GM12878 (cell line): Measurements from ENCODE around the gene FXYD1. TPM values are rescaled to one million over a fixed set of nuclear protein-coding genes. Genes with fewer than 3 reads are reported as not detected.
"Not testable (repeated sequence)": the region's sequence is repeated elsewhere in the genome, so short reads cannot be mapped to it uniquely, and the experiment has no call there.

Experiments
- ATAC-seq: fragments of 200-7000 bp; cut with Tn5 transposase; 3 replicates; pipeline ENCODE4 v1.9.1; 2020; ENCODE audit warnings: mild to moderate bottlenecking, moderate library complexity
- BruUV-seq: library from RNA; stranded (reverse); fragments of 400-500 nt; replicated peaks from 2 replicates; lab custom pipeline; 2021; lab: Mats Ljungman, UMichigan
- CTCF ChIA-PET: fragments of 300-600 bp; sonication (Branson Sonifier 250); formaldehyde crosslinking; extraction: SDS; loops from one replicate; lab custom pipeline; 2021; ENCODE audit warnings: inconsistent platforms; lab: Yijun Ruan, JAX
- POLR2A ChIA-PET: fragments of 350-600 bp; formaldehyde crosslinking; extraction: SDS; loops from one replicate; lab custom pipeline; 2021; ENCODE audit warnings: inconsistent platforms; lab: Charles Lee
- RAD21 ChIA-PET: fragments of 300-600 bp; sonication (Branson Sonifier 250); formaldehyde crosslinking; loops from one replicate; lab custom pipeline; 2023; ENCODE audit warnings: antibody characterized with exemption; ENCODE audit not compliant: unreplicated experiment; lab: Charles Lee
- SMC1A ChIA-PET: fragments of 300-600 bp; sonication (Branson Sonifier 250); formaldehyde crosslinking; loops from one replicate; lab custom pipeline; 2023; ENCODE audit not compliant: unreplicated experiment, uncharacterized antibody; lab: Charles Lee
- DNase-seq: peaks from one replicate; pipeline ENCODE4 v3.0.0-alpha.2; 2011; ENCODE audit warnings: low read depth, low spot score
- FAIRE-seq: peaks from 3 replicates; lab custom pipeline; 2011; peaks lifted over from hg19 to GRCh38; lab: Jason Lieb, UNC
- H2AFZ ChIP-seq: 2 replicates; pipeline ENCODE4 v1.6.0; 2011; ENCODE audit warnings: low read depth, low read length, control low read depth; ENCODE audit not compliant: control insufficient read depth
- H3K27ac ChIP-seq: 2 replicates; pipeline ENCODE4 v1.5.1; 2011; ENCODE audit warnings: control low read depth; ENCODE audit not compliant: control insufficient read depth, insufficient read depth
- H3K27me3 ChIP-seq, 2 experiments: replicated peaks in 1 of 2; 2 replicates each; pipeline versions ENCODE4 v1.6.0 to v1.6.1; 2011; ENCODE audit warnings: low read length in 1 of 2; ENCODE audit not compliant: control insufficient read depth in 2 of 2, insufficient read depth in 2 of 2
- H3K36me3 ChIP-seq, 2 experiments: 2 replicates each; pipeline ENCODE4 v1.5.1; 2011; ENCODE audit warnings: low read length in 1 of 2; ENCODE audit not compliant: control insufficient read depth in 2 of 2, insufficient read depth in 2 of 2
- H3K4me1 ChIP-seq: 2 replicates; pipeline ENCODE4 v1.6.1; 2011; ENCODE audit warnings: mild to moderate bottlenecking, low read length, moderate library complexity, mixed read lengths; ENCODE audit not compliant: control insufficient read depth, insufficient read depth
- H3K4me2 ChIP-seq: 2 replicates; pipeline ENCODE4 v1.6.0; 2011; ENCODE audit warnings: control low read depth; ENCODE audit not compliant: control insufficient read depth, insufficient read depth
- H3K4me3 ChIP-seq: fragments of 200-600 bp; sonication (generic); 2 replicates; pipeline ENCODE4 v1.5.1; 2016
- H3K79me2 ChIP-seq: 2 replicates; pipeline ENCODE4 v1.6.0; 2011; ENCODE audit warnings: low read length; ENCODE audit not compliant: control insufficient read depth, insufficient read depth
- H3K9ac ChIP-seq: 2 replicates; pipeline ENCODE4 v1.8.0; 2011; ENCODE audit warnings: low read length, control low read depth, mixed read lengths; ENCODE audit not compliant: control insufficient read depth, insufficient read depth
- H3K9me3 ChIP-seq: replicated peaks from 3 replicates; pipeline ENCODE4 v1.5.1; 2011; ENCODE audit warnings: mild to moderate bottlenecking, low read length; ENCODE audit not compliant: control insufficient read depth, insufficient read depth
- H4K20me1 ChIP-seq: 2 replicates; pipeline ENCODE4 v1.6.0; 2011; ENCODE audit not compliant: control insufficient read depth, insufficient read depth
- ASH2L ChIP-seq: fragments of 300-600, 200-600 bp; sonication (generic); IDR thresholded peaks from 2 replicates; pipeline ENCODE4 v1.6.1; 2017; ENCODE audit warnings: low read depth, mild to moderate bottlenecking, borderline replicate concordance
- ATF7 ChIP-seq: fragments of 450-650 bp; IDR thresholded peaks from 2 replicates; pipeline ENCODE4 v1.6.1; 2016; ENCODE audit warnings: low read depth, mild to moderate bottlenecking
- ZNF274 ChIP-seq: IDR thresholded peaks from one replicate; pipeline ENCODE4 v1.8.0; 2011; ENCODE audit not compliant: insufficient read length, insufficient read depth
- WGBS: methylation state at CpG from one replicate; pipeline ENCODE4 v1.1.6; 2016; ENCODE audit warnings: low lambda C conversion rate; ENCODE audit not compliant: insufficient replicate concordance, insufficient coverage; ENCODE audit errors: missing lambda C conversion rate; 5-methylcytosine and 5-hydroxymethylcytosine counted together
- in situ Hi-C: fragments of 300-500 bp; cut with MboI; formaldehyde crosslinking; loops from 9 replicates; pipeline ENCODE4 v1.14.3; 2018; ENCODE audit warnings: mixed read lengths
- intact Hi-C: fragments of 100-400 bp; cut with micrococcal nuclease; formaldehyde crosslinking; loops from one replicate; pipeline ENCODE4 v1.14.2; 2022; ENCODE audit not compliant: unreplicated experiment
- polyA plus RNA-seq, 11 experiments: library from polyadenylated mRNA; depleted of rRNA in 4 of 11; unstranded in 6 of 11; stranded (reverse) in 5 of 11; fragments of >200 nt; fragmentation: Nextera tagmentation in 4 of 11; fragmentation: Illumina TruSeq in 1 of 11; extraction: Ambion mirVana in 4 of 11; extraction: Trizol in 1 of 11; gene quantifications; 1 replicate in 1 of 11; 2 replicates in 10 of 11; pipeline versions ENCODE4 v1.2.1 to v1.2.3, GENCODE V29; 2011 to 2016; ENCODE audit warnings: inconsistent platforms in 2 of 11, missing spikeins in 2 of 11, low read depth in 1 of 11
- total RNA-seq, 4 experiments: library from RNA; depleted of rRNA in 3 of 4; stranded (reverse); fragments of >200 nt in 3 of 4; fragmentation: Illumina TruSeq in 1 of 4; extraction: Trizol in 1 of 4; gene quantifications; 2 replicates each; pipeline versions ENCODE4 v1.2.1 to v1.2.3, GENCODE V29; 2013 to 2021

The FXYD1 gene
- total and polyA plus RNA-seq, 10 of the 15 experiments (the other 5 are each of a cell fraction or from before 2014, with no cell fraction given): 0.34 to 1.2 (median 0.49) TPM; not detected in 4

DNA sequence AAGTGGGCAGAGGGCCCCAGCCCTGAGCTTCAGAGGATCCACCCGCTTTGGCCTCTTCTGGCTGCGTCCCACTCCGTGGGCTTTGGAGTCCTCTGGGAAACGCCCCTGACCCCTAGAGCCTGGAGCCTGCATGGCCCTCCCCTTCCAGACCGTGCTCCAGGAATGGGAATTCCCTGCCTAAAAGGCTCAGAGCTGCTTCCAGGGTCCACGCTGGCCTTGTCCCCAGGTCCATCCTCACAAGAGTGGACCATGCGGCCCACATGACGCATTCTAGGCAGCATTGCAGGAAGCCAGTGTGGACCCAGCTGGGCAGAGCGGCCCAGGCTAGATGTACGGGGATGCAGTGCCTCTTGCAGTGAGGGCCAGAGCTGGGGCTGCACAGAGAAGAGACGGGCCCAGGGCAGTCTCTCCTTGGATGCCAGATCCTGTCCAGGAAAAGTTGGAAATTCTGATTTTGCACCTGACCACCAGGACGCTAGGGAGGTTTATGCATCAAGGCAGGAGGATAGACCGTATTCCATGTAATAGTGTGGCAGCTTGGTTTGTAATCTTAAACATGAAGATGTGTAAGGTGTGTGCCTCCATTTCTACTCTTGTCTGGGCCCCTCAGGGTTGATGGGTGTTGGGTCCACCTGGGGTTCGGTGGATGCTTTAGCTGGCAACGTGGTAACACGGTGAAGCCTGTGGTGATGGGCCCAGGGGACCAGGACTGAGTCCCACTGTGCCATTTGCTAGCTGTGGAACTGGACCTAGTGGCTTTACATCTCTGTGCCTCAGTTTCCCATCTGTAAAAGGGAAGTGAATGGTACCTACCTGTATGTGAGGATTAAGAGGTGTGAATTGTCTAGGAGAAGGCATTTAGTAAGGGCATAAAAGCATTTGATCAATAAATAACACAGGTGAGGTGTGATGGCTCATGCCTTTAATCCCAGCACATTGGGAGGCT lies 37.8 kb upstream of the FXYD1 start:
- FAIRE-seq (no peak), DNase-seq (no peak), ATAC-seq (no peak)
- BruUV-seq: no TSS peak
- TF ChIP-seq ATF7: no peak
- no peak for TF ChIP-seq ZNF274
- TF ChIP-seq ASH2L: no peak
- Histone ChIP-seq H3K4me3 (no peak overlapping the region), H3K36me3 (no peaks in the 10 kb centered on the region), H3K27me3 (no peaks in the 10 kb centered on the region; a peak in 1 of 4 replicates), H3K9me3 (no peaks in the 10 kb centered on the region; the same call in 2 of the 3 replicates), H3K9ac (no peak overlapping the region), H3K79me2 (no peaks in the 10 kb centered on the region), H3K27ac (no peak overlapping the region), H3K4me1 (no peaks in the 10 kb centered on the region), H2AFZ (no peak overlapping the region), H4K20me1 (no peaks in the 10 kb centered on the region), H3K4me2 (no peak overlapping the region)
- intact Hi-C loops: no loop called here
- ChIA-PET POLR2A (no interaction called here), SMC1A (interaction anchor here (1.6 kb wide), 1 partner anchor 40 kb away, joined by 3 read pairs; no protein-coding TSS in a partner anchor), CTCF (interaction anchor here (0.8 to 1.4 kb wide), 3 partner anchors 35 to 57 kb away, joined by 3 read pairs; no protein-coding TSS in a partner anchor), RAD21 (no interaction called here)
- WGBS: 32% methylated on average over 16 of the region's 16 CpGs
- in situ Hi-C loops: no loop called here

DNA sequence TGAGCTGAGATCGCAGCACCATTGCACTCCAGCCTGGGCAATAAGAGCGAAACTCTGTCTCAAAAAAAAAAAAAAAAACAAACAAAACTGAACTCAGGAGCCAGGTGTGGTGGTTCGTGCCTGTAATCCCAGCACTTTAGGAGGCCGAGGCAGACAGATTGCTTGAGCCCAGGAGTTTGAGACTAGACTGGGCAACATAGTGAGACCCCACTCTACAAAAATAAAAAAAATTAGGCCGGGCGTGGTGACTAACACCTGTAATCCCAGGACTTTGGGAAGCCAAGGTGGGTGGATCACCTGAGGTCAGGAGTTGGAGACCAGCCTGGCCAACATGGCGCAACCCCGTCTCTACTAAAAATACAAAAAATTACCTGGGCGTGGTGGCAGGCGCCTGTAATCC lies 36.7 kb upstream of the FXYD1 start:
- POLR2A ChIA-PET, H3K36me3 ChIP-seq, H3K27ac ChIP-seq, H4K20me1 ChIP-seq, H3K79me2 ChIP-seq, H2AFZ ChIP-seq, RAD21 ChIA-PET, BruUV-seq, ATAC-seq, H3K4me3 ChIP-seq, in situ Hi-C loops, H3K9ac ChIP-seq, CTCF ChIA-PET, DNase-seq, FAIRE-seq, H3K9me3 ChIP-seq, H3K4me1 ChIP-seq, intact Hi-C loops, H3K27me3 ChIP-seq, SMC1A ChIA-PET, H3K4me2 ChIP-seq: not testable (repeated sequence)
- WGBS: 56% methylated on average over 10 of the region's 10 CpGs

DNA sequence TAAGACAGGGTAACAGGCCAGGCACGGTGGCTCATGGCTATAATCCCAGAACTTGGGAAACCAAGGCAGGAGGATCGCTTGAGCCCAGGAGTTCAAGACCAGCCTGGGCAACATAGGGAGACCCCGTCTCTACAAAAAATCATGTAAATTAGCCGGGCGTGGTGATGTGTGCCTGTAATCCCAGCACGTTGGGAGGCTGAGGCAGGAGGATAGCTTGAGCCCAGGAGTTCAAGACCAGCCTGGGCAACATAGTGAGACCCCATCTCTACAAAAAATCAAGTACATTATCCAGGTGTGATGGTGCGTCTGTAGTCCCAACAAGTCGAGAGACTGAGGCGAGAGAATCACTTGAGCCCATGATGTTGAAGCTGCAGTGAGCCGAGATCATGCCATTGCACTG lies 35.0 kb upstream of the FXYD1 start:
- H3K79me2 ChIP-seq, H3K9ac ChIP-seq, H4K20me1 ChIP-seq, DNase-seq, H3K4me1 ChIP-seq, ATAC-seq, POLR2A ChIA-PET, H3K27ac ChIP-seq, H3K4me2 ChIP-seq, FAIRE-seq, H3K36me3 ChIP-seq, BruUV-seq, H2AFZ ChIP-seq, in situ Hi-C loops, intact Hi-C loops, RAD21 ChIA-PET, SMC1A ChIA-PET, H3K9me3 ChIP-seq, H3K4me3 ChIP-seq, H3K27me3 ChIP-seq: not testable (repeated sequence)
- 9% methylated on average over 10 of the region's 10 CpGs for WGBS
- CTCF ChIA-PET: interaction anchor here (0.9 kb wide), 1 partner anchor 32 kb away, joined by 3 read pairs; no protein-coding TSS in a partner anchor
